GM18907 (cell line): ENCODE results near the gene CORO2B.

Source experiments
- ATAC-seq: cut with Tn5 transposase; IDR thresholded peaks from one replicate; pipeline ENCODE4 v1.9.1; 2021; ENCODE audit warnings: mild to moderate bottlenecking, moderate library complexity; ENCODE audit not compliant: unreplicated experiment

Gene CORO2B

GRCh38 chr15:68589783-68590710 is 11.3 kb downstream of the CORO2B start:
- no peak for ATAC-seq

DNA sequence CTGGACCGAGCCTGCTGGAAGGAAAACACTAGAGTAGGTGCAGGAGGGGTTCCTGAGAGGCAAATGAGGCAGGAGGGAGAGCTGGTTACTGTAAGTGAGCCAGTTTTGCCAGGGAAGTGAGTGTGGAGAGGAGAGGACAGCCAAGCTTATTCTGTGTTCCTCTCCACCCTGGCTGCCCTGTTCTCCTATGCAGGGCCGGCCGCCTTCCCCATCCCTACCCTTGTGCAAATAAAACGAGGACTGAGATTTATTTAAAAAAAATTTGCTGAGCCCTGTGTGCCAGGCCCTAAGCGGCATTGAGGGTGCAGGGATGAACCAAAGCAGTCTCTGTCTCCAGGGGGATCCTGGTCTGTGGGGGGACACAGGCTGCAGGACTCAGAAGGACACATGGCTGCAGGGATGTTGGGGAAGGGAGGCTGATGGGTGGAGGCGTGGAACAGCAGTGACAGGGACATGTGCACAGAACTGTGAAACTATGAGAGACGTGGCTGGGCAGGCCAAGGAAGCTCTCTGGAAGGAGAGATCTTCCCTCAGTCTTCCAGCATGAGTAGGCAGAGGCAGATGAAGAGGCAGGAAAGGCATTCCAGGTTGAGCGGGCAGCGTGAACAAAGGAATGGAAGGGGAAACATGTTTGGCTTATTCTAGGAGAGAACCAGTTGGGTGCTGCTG is 12.1 kb downstream of the CORO2B start:
- ATAC-seq = no peak

- ATAC-seq = no peak
Observed at GRCh38 chr15:68592054-68592453, 13.3 kb downstream of the CORO2B start.

DNA sequence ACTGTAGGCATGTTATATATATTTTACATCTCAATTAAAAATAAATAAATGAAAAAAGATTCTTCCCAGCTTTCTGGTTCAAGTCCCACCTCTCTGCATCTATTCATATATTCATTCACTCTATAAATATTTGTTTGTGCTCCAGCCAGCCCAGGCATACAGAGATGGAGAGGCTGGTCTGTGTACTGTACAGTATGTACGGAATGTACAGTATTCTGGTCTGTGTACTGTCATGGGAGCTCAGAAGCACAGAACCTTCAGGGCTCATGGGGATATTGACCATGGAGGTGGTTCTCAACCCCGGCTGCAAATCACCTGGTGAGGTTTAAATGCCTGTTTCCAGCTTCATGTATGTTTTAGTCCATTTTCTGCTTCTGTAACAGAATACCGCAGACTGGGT is 13.8 kb downstream of the CORO2B start:
- no peak for ATAC-seq

- ATAC-seq = no peak
Observed at GRCh38 chr15:68593341-68593740, 14.5 kb downstream of the CORO2B start.

DNA sequence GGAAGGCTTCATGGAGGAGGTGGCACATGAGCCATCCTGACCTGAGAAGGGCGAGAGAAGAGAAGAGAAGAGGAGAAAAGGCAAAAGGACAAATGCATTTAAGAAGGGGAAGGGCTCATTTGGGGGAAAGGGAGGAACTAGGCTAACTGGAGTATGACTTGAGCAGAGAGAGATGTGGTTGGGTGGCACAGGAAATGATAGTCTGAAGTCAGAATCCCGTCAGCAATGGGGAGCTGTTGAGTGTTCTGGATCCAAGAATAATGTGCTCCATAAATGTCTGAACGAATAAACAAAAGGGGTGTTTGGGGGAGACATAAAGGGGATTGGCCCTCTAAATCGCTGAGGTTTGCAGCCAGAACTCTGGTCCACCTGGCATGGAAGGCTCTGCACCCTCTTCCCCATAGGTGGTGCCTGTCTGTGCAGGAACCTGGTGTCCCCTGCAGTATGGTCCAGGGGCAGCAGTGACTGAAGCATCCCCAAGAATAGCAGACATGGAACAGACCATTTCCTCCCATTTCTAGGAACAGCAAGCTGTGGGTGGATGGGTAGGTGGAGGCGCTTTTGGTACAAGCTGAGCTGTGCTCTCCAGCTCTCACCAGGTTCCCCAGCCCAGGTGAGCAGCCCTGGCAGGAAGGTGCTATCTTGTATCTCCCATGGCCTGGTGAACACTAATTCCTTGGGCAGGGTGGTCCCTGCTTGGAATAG is 15.2 kb downstream of the CORO2B start:
- no peak for ATAC-seq

DNA sequence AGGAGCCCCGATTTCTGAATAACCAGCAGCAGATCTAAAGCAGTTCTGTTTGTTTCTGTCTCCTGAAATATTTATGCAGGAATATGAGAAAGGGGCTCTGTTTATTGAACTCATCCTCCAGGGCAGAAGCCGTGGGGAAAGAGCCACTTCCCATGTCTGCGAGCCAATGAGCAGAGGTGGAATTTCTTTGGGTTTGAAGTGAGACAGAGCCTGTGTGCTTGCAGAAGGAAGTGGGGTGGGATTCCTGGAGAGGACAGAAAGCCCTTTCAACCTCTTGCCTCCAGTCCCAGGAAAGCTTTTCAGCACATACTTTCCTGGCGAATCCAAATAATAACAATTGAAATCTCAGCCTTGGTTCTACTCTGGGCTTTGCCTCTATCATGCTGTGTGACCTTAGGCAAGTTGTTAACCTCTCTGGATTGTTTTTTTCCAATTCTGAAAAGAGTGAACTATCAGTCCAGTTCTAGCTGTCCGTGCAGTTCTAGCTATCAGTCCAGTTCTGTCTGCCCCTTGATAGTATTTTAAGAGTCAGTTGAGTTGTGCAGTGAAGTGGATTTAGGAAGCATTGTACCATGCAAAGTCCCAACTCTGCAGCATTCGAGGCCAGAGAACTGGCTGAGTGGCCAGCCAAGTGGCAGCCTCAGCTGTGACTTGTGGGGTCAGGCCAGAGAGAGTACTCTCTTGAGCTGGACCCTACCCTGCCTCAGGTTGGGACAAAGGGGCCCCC is 15.9 kb downstream of the CORO2B start:
- ATAC-seq = no peak

GRCh38 chr15:68595260-68595564 is 16.4 kb downstream of the CORO2B start:
- ATAC-seq = no peak

GRCh38 chr15:68595761-68596160 is 17.0 kb downstream of the CORO2B start:
- ATAC-seq = no peak

- ATAC-seq = no peak
Observed at GRCh38 chr15:68596691-68597090, 17.9 kb downstream of the CORO2B start.

DNA sequence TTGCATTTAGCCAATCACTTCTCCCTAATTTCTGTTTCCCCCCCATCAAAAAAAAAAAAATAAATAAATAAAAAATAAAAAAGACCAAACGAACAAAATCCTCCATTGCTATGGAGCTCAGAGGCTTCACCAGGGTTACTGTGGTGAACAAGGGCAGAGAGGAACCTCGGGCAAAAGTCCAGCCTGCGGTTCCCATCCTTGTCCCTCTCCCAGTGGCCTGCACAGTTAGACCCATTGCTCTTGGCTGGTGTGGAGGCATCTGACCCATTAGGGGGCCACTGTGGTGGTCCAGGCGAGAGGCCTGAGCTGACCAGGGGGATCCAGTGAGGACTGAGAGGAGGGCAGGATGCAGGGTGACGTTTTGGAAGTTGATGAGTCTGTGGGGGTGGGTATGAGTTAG is 18.8 kb downstream of the CORO2B start:
- no peak for ATAC-seq

DNA sequence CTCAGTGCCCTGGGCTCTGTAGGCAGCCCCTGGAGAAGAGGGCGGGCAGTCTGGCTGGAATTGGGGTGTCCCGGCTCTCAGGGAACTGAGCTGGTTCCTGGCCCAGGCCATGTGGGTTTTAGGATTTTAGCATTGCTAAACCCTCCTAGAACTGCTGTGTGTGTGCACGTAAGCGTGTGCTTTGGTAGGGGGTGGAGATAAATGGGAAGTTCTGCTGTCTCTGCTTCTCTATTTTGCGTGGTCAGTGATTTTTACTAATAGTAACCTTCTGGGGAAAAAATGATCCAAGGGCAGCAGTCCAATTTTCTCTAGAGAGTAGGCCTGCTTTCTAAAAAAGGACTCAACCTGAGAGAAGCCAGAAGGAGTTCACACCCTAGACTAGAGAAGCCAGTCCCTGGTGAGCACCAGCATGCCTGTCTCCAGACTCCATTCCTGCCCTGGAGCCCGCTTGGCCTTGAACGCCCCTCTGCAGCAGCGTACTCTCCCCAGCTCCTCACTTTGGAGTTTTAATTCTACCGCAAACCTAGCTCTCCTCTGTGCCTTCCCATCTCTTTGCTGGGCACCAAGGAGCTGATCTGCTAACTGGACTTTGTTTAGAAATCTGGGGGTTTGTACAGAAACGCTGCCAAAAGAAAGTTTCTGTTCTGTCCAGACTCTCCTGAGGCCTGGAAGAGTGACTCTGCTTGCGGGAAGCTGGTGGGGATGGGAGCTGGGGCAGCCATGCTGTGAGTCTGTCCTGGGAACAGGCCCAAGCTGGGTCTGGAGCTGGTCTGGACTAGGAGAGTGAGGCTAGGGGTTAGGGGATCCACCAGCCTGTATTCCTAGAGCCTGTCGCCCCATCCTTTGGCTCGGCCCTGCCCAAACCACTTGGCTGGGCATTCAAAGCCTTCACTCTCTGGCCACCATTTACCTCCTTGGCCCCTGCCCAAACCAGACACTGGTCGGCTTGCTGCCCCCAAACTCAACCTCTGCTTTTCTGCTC is 19.7 kb downstream of the CORO2B start:
- ATAC-seq = no peak

GRCh38 chr15:68599153-68599545 is 20.4 kb downstream of the CORO2B start:
- ATAC-seq = no peak

GRCh38 chr15:68599560-68600071 is 20.8 kb downstream of the CORO2B start:
- ATAC-seq = no peak

GRCh38 chr15:68601206-68602197 is 22.7 kb downstream of the CORO2B start:
- no peak for ATAC-seq

DNA sequence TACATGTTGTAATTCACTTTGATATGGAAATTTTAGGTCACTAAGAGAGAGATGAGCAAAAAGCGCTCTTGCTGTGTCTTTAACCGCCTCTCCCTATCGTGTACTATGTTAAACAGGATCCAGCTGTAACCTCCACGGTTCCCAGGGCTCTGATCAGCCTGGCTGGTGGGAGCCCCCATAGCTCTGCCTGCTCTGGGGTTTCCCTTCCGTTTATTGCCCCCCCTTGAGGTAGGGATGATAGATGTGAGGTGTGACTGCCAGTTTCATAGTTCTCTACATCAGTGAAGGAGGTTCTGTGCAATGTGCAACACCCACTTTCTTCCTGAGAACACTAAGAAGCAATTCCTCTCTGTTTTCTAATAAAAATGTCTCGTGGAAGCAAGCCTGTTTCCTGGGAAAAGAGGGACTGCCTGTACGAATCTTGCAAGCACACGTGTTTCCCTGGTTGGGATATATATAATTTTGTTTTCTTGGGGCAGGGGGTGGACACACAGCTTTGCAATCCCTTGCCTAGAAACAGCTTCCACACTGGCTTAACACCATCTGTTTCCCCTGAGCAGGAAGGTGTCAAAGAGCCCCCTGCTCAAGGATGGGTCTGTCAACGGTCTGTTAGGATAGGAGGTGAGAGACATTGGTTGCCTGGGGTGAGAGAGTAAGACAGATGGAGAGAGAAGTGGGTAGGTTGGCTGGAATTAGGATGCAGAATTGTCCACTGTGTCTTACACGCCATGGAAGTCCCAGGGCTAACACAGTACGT is 23.8 kb downstream of the CORO2B start:
- no peak for ATAC-seq

DNA sequence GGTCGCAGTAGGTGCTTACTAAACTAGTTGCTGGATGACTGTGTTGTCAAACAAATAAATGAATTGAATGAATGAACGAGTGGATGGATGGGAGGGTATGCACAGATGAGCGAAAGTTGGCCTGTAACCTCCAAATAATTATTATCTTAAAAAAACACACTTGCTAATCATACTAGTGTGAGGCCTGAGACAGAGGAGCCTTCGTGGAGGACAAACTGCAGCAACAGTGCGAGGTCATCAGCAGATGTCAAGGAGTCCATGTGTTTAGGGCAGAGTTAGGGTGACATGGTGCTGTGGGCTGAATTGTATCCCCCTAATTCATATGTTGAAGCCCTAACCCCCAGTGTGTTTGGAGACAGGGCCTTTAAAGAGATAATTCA is 24.4 kb downstream of the CORO2B start:
- no peak for ATAC-seq

DNA sequence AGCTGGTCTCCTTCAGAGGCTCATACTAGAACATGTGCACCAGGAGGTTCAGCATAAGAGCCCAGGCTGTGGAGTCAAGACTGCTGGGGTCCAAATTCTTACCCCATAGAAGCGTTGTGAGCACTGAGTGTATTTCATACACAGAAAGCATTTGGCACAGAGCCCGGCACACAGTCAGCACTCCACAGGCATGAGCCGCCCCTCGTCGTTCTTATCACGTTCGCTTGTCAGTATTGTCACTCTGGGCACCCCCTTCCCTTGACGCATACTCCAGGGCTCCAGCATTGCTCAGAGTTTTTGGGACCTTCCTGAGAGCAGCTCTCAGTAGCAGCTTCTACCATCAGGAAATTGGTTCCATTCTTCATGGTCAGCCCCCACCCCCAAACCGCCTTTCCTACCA is 25.2 kb downstream of the CORO2B start:
- ATAC-seq = no peak
